Upper lobe of left lung (tissue), 6 donors: ENCODE measurements around the gene GART. TPM values are rescaled to one million over a fixed set of nuclear protein-coding genes. Genes with fewer than 3 reads are reported as not detected.

Experiments
- ATAC-seq, 2 donors: fragments of 200-7000 bp; cut with Tn5 transposase; one replicate each; pipeline ENCODE4 v1.9.1; 2022; ENCODE audit warnings: mild to moderate bottlenecking in 2 of 2, moderate library complexity in 2 of 2; ENCODE audit not compliant: low FRiP score in 2 of 2
- DNase-seq, 2 donors: peaks; one replicate each; pipeline ENCODE4 v3.0.0-alpha.2; 2019 to 2020
- H3K27ac ChIP-seq, 4 donors: fragments of 200-600 bp; sonication (generic); one replicate each; pipeline ENCODE4 v1.5.1; 2016 to 2019
- H3K27me3 ChIP-seq, 4 donors: fragments of 200-600 bp; sonication (generic); one replicate each; pipeline ENCODE4 v1.5.1; 2017 to 2019
- H3K36me3 ChIP-seq, 4 donors: fragments of 200-600 bp; sonication (generic); one replicate each; pipeline ENCODE4 v1.5.1; 2016 to 2019
- H3K4me1 ChIP-seq, 4 donors: fragments of 200-600 bp; sonication (generic); one replicate each; pipeline ENCODE4 v1.5.1; 2018 to 2019
- H3K4me3 ChIP-seq, 4 donors: fragments of 200-600 bp; sonication (generic); one replicate each; pipeline ENCODE4 v1.5.1; 2017 to 2019; ENCODE audit warnings: mild to moderate bottlenecking in 2 of 4, moderate library complexity in 1 of 4
- H3K9me3 ChIP-seq, 4 donors: fragments of 200-600 bp; sonication (generic); one replicate each; pipeline ENCODE4 v1.5.1; 2018 to 2019
- CTCF ChIP-seq, 6 experiments: fragments of 450-650 bp in 4 of 6; fragments of 200-600 bp in 2 of 6; sonication (generic) in 2 of 6; IDR thresholded peaks; one replicate each; pipeline ENCODE4 v1.5.1; 2016 to 2019; ENCODE audit warnings: antibody characterized with exemption in 6 of 6
- EP300 ChIP-seq, 4 donors: sonication (generic); formaldehyde crosslinking; IDR thresholded peaks; one replicate each; pipeline ENCODE4 v1.5.1; 2017; ENCODE audit warnings: antibody characterized with exemption in 4 of 4, control low read depth in 2 of 4
- POLR2A ChIP-seq, 4 donors: fragments of 450-650 bp; IDR thresholded peaks; one replicate each; pipeline ENCODE4 v1.5.1; 2016 to 2017; ENCODE audit warnings: antibody characterized with exemption in 4 of 4, mild to moderate bottlenecking in 2 of 4
- POLR2AphosphoS5 ChIP-seq, 2 donors: sonication (generic); formaldehyde crosslinking; IDR thresholded peaks; one replicate each; pipeline ENCODE4 v1.5.1; 2017; ENCODE audit warnings: antibody characterized with exemption in 2 of 2
- WGBS, 2 donors: methylation state at CpG; one replicate each; pipeline ENCODE4 v1.1.5; 2017 to 2018; 5-methylcytosine and 5-hydroxymethylcytosine counted together
- total RNA-seq, 6 donors: library from RNA; depleted of rRNA in 4 of 6; stranded (reverse); fragments of >200 nt in 4 of 6; gene quantifications; one replicate each; pipeline versions ENCODE4 v1.1.0 to v1.2.1, GENCODE V29; 2016 to 2021
- donor health status: DM: no; HTN: no; CAD: no; lungs with moderate emphysema.
- donor health status: DM: no; HTN: yes; CAD: no; lungs with severe emphysema.

The GART gene
- total RNA-seq, 6 donors from 2014 or later: 55.9 to 89.8 (median 64.3) TPM

- Histone ChIP-seq H3K27ac (peak overlapping the region in 1 of 4 donors; percentile 99), H3K9me3 (no peaks in the 10 kb centered on the region), H3K4me3 (peak overlapping the region; percentile 65 to 73 (median 70)), H3K36me3 (peaks cover 14 to 35% (median 25%) of the 10 kb centered on the region in 4 donors), H3K27me3 (no peaks in the 10 kb centered on the region), H3K4me1 (peaks cover 32 to 45% (median 38%) of the 10 kb centered on the region in 4 donors)
- TF ChIP-seq CTCF (IDR thresholded peaks at IDR 0.05) (no peak), POLR2AphosphoS5 (IDR thresholded peaks at IDR 0.05) (no peak), EP300 (IDR thresholded peaks at IDR 0.05) (no peak), POLR2A (IDR thresholded peaks at IDR 0.05) (no peak)
- WGBS, 2 donors: 14 to 17% methylated on average over 8 of the region's 8 CpGs
- no peak for DNase-seq
- no peak for ATAC-seq
These were observed 2.7 kb upstream of the GART start for GRCh38 chr21:33544451-33545195.

- Histone ChIP-seq H3K36me3 (peaks cover 14 to 28% (median 19%) of the 10 kb centered on the region in 4 donors), H3K27me3 (no peaks in the 10 kb centered on the region), H3K9me3 (no peaks in the 10 kb centered on the region), H3K27ac (peak overlapping the region; percentile 94 to 99 (median 99)), H3K4me1 (peaks cover 32 to 45% (median 37%) of the 10 kb centered on the region in 4 donors), H3K4me3 (peak overlapping the region; percentile 65 to 73 (median 70))
- no peak for TF ChIP-seq CTCF (IDR thresholded peaks at IDR 0.05)
- no peak for TF ChIP-seq EP300 (IDR thresholded peaks at IDR 0.05)
- no peak for TF ChIP-seq POLR2A (IDR thresholded peaks at IDR 0.05)
- TF ChIP-seq POLR2AphosphoS5 (IDR thresholded peaks at IDR 0.05): no peak
- 1% methylated on average over 26 of the region's 26 CpGs for WGBS, 2 donors
- ATAC-seq (peak; percentile 66 to 77), DNase-seq (peak; percentile 74 to 92)
These were observed 1.7 kb upstream of the GART start for GRCh38 chr21:33543505-33544129.

- WGBS, 2 donors: 0 to 1% methylated on average over 39 to 56 of the region's 57 CpGs
- DNase-seq (peak; percentile 94 to 100), ATAC-seq (peak; percentile 97 to 100)
- TF ChIP-seq EP300 (IDR thresholded peaks at IDR 0.05): peak in 1 of 4 donors; percentile 64
- peak; percentile 95 to 98 for TF ChIP-seq POLR2AphosphoS5 (IDR thresholded peaks at IDR 0.05)
- peak; percentile 68 to 97 (median 94) for TF ChIP-seq POLR2A (IDR thresholded peaks at IDR 0.05)
- TF ChIP-seq CTCF (IDR thresholded peaks at IDR 0.05): no peak
- Histone ChIP-seq H3K4me1 (peaks cover 32 to 45% (median 36%) of the 10 kb centered on the region in 4 donors), H3K9me3 (no peaks in the 10 kb centered on the region), H3K27ac (peak within 1 kb of the TSS; percentile 94 to 99 (median 99)), H3K27me3 (no peaks in the 10 kb centered on the region), H3K4me3 (peak within 1 kb of the TSS; percentile 70 to 79 (median 72)), H3K36me3 (peaks cover 16 to 28% (median 19%) of the 10 kb centered on the region in 4 donors)
These were observed 955 bp upstream of the GART start, which contains the start of gene SON for GRCh38 chr21:33542640-33543504. Gene SON (plus strand): TSS chr21:33543038. CDS start chr21:33543093, 55 bp downstream.

GRCh38 chr21:33541105-33541711 is 709 bp downstream of the GART start:
- ATAC-seq (no peak), DNase-seq (peak in 1 of 2 donors; percentile 58)
- WGBS, 2 donors: 45 to 51% methylated on average over 19 of the region's 19 CpGs
- peaks cover 29 to 36% (median 33%) of the 10 kb centered on the region in 4 donors for H3K4me1 ChIP-seq
- H3K36me3 ChIP-seq: peaks cover 6 to 27% (median 16%) of the 10 kb centered on the region in 4 donors
- no peak for TF ChIP-seq CTCF (IDR thresholded peaks at IDR 0.05)
- TF ChIP-seq POLR2AphosphoS5 (IDR thresholded peaks at IDR 0.05): no peak
- TF ChIP-seq POLR2A (IDR thresholded peaks at IDR 0.05): no peak
- no peak for TF ChIP-seq EP300 (IDR thresholded peaks at IDR 0.05)
- H3K9me3 ChIP-seq: no peaks in the 10 kb centered on the region
- no peaks in the 10 kb centered on the region for H3K27me3 ChIP-seq
- peak overlapping the region; percentile 94 to 99 (median 99) for H3K27ac ChIP-seq
- peak overlapping the region in 3 of 4 donors; percentile 70 to 73 (median 70) for H3K4me3 ChIP-seq
